ENCODE measurements around the gene ABCA2. TPM values are rescaled to one million over a fixed set of nuclear protein-coding genes. Genes with fewer than 3 reads are reported as not detected.

Gene ABCA2
- total RNA-seq, 6 experiments from 2014 or later, result 18.3 to 36.3 (median 23.6) TPM

DNA sequence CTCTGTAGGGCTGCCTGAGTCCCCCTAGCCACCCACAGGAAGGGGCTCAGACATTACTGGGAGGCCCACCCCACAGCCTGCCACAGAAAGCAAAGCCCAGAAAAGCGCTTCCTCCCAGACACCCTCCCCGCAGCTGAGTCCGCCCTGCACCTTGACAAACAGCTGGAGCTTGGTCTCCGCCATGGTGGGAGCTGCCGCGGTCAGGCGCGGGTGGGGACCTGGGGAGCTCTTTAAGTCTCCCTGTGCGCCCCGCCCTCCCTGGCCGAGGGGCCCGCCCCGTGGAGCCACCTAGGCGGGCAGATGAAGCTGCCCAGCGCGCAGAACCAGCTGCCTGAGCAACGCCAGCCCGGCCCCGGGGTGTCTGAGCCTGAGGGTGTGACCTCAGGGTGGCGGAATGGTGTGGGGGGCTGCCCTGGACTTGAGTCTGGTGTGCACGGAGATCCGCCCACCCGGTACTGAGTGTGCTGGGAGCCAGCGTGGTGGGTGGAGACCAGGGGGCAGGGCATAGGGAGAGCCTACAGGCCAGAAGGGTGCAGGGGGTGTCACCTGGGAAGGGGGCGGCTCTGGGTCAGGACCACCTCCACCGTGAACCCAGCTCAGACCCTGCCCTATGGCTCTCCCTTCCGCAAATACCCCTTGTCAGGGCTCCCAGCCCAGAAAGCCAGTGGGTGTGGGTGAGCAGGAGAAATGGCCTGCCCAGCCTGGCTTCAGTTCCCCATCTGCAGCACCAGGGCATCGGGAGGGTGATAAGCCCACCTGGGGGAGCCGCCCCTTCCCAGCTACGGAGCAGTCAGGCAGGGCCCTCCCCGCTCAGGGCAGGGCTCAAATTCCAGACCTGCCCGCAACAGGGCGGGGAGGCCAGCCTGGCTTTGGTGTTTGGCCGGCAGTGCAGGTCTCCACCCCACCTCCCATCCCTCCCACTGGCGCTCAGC lies 31.4 kb downstream of the ABCA2 start, which contains the start of gene CLIC3:
TSS of gene CLIC3 (minus strand) at position 208 of the 932 bp plus-strand sequence. CDS start at position 183, 25 bp downstream.
- Mint-ChIP-seq H3K4me1 (ENCODE audit: low read depth) (peaks cover 32% of the 10 kb centered on the region), H3K9me3 (no peaks in the 10 kb centered on the region; the same call in 1 of the 2 replicates), H3K27ac (peak within 1 kb of the TSS; percentile 36), H3K4me3 (peak within 1 kb of the TSS; percentile 46), H3K27me3 (ENCODE audit: insufficient read depth) (no peaks in the 10 kb centered on the region; the same call in 1 of the 2 replicates), H3K36me3 (ENCODE audit: low read depth) (no peaks in the 10 kb centered on the region)
- DNase-seq, result no peak
- TF ChIP-seq, protein P1, sequence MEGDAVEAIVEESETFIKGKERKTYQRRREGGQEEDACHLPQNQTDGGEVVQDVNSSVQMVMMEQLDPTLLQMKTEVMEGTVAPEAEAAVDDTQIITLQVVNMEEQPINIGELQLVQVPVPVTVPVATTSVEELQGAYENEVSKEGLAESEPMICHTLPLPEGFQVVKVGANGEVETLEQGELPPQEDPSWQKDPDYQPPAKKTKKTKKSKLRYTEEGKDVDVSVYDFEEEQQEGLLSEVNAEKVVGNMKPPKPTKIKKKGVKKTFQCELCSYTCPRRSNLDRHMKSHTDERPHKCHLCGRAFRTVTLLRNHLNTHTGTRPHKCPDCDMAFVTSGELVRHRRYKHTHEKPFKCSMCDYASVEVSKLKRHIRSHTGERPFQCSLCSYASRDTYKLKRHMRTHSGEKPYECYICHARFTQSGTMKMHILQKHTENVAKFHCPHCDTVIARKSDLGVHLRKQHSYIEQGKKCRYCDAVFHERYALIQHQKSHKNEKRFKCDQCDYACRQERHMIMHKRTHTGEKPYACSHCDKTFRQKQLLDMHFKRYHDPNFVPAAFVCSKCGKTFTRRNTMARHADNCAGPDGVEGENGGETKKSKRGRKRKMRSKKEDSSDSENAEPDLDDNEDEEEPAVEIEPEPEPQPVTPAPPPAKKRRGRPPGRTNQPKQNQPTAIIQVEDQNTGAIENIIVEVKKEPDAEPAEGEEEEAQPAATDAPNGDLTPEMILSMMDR (IDR thresholded peaks at IDR 0.05), result no peak

DNA sequence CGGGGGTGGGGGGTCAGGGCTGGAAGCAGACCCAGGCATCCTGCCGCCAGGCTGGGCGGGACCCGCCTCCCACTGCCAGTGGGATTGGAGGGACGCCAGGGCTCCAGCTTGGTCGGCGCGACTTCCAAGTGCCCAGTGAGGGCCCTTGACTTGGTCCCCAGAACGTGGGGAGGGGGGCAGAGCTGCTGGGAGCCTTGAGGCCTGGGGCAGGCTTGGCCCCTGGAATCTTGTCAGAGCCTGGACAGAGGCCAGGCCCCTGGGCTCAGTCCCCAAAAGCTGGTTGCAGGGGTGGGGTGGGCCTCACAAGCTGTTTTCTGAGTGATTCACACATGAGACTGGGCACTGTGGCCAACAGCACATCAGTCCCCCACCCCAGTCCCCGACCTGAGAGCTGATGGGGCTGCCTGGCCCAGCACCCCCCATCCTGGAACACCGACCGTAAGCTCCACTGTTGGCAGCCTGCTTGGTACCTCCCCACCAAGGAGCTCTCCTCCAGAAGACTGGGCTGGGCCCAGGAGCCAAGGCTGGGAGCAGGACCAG lies 32.2 kb downstream of the ABCA2 start:
- peaks cover 32% of the 10 kb centered on the region for H3K4me1 Mint-ChIP-seq (ENCODE audit: low read depth)

DNA sequence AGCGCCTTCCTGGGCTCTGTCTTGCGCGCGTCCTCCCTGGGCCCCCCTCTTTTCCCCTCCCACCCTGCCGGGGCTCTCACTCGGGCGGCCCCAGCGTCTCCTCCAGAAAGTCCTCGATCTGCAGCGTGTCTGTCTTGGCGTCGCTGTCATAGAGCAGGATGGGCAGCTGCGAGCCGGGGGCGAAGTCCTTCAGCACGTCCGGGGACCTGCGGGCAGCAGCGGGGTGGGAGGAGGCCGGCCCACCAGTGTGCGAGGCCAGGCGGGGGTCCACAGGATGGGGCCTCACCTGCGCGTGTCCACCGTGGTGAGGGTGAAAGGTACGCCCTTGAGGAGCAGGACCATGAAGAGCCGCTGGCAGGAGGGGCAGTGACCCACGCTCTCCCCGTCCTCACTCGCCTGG lies 32.7 kb downstream of the ABCA2 start:
- Mint-ChIP-seq H3K9me3 (peaks cover 4% of the 10 kb centered on the region; the same call in 1 of the 2 replicates), H3K4me3 (no peak overlapping the region), H3K36me3 (ENCODE audit: low read depth) (peaks cover 5% of the 10 kb centered on the region; the same call in 1 of the 2 replicates), H3K4me1 (ENCODE audit: low read depth) (peaks cover 28% of the 10 kb centered on the region), H3K27me3 (ENCODE audit: insufficient read depth) (peaks cover 4% of the 10 kb centered on the region), H3K27ac (no peak overlapping the region)
- no peak for DNase-seq
- TF ChIP-seq, protein P1 (IDR thresholded peaks at IDR 0.05), result no peak

More for the DNA sequence above, 32.2 kb downstream of the ABCA2 start:
- Mint-ChIP-seq H3K9me3 (peaks cover under 1% of the 10 kb centered on the region; the same call in 1 of the 2 replicates), H3K36me3 (ENCODE audit: low read depth) (peaks cover under 1% of the 10 kb centered on the region; the same call in 1 of the 2 replicates), H3K4me3 (peak overlapping the region; percentile 46), H3K27me3 (ENCODE audit: insufficient read depth) (peaks cover 2% of the 10 kb centered on the region), H3K27ac (peak overlapping the region; percentile 36)
- DNase-seq, result peak; percentile 9
- TF ChIP-seq, protein P1 (IDR thresholded peaks at IDR 0.05), result no peak

DNA sequence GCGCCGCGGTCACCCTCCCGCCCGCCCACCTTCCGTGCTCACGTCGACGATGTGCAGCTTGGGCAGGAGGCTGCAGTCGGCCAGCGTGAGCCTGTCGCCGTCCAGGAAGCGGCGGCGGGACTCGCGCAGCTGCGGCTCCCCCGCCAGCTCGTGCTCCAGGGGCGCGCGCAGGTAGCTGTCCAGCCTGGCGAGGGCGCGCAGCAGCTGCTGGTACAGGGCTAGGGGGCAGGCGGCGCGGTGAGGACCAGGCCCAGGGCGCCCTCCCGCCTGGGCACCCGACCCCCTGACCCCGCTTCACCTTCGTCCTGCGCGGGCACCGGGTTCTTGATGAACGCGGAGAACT lies 33.2 kb downstream of the ABCA2 start:
- TF ChIP-seq, protein P1 (IDR thresholded peaks at IDR 0.05), result no peak
- no peak overlapping the region for H3K4me3 Mint-ChIP-seq
- H3K9me3 Mint-ChIP-seq, result peaks cover 4% of the 10 kb centered on the region; the same call in 1 of the 2 replicates
- DNase-seq, result no peak
- H3K27me3 Mint-ChIP-seq (ENCODE audit: insufficient read depth), result peaks cover 8% of the 10 kb centered on the region
- H3K27ac Mint-ChIP-seq, result no peak overlapping the region
- H3K36me3 Mint-ChIP-seq (ENCODE audit: low read depth), result peaks cover 5% of the 10 kb centered on the region; the same call in 1 of the 2 replicates
- H3K4me1 Mint-ChIP-seq (ENCODE audit: low read depth), result peaks cover 23% of the 10 kb centered on the region

DNA sequence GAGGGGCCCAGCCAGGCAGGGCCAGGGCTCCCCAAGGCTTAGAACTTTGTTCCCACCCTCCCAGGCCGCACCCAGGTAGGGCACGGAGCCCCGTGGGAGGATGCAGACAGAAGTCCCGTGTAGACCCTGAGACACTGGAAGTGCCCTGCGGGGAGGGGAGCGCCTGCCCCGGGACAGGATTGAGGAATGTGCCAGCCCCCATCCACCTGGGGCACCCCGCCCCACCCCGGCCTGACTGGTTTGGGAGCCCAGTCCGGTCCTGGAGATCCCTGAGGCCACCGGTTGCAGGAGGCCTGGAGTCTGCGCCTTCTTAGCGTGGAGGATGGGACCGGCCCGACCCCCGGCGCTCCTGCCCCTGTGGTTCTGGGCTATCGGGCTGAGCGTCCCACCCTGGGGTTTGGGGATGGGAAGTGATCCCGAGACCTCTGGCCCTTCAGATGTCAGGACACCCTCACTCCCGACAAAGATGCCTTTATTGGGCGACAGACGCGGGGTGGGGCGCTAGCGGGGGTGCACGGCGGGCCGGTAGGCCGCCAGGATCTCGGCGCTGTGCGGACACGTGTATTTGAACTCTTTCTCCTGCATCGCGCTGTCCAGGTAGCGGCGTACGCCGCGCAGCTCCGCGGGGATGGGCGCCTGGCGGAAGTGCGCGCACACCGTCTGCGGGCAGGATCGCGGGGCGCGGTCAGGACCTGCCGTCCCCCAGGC lies 33.7 kb downstream of the ABCA2 start:
- Mint-ChIP-seq H3K4me3 (no peak overlapping the region; the same call in 1 of the 2 replicates), H3K9me3 (peaks cover 4% of the 10 kb centered on the region; the same call in 1 of the 2 replicates), H3K4me1 (ENCODE audit: low read depth) (peaks cover 22% of the 10 kb centered on the region), H3K27ac (no peak overlapping the region), H3K27me3 (ENCODE audit: insufficient read depth) (peaks cover 8% of the 10 kb centered on the region), H3K36me3 (ENCODE audit: low read depth) (peaks cover 5% of the 10 kb centered on the region; the same call in 1 of the 2 replicates)
- TF ChIP-seq, protein P1 (IDR thresholded peaks at IDR 0.05), result no peak
- no peak for DNase-seq
